NCI-H2196 (cell line): ENCODE data around the gene CRTC2.
"Not testable (repeated sequence)": the region's sequence is repeated elsewhere in the genome, so short reads cannot be mapped to it uniquely, and the experiment has no call there.

ENCODE experiments used
- DNase-seq: peaks from one replicate; lab custom pipeline; 2025; ENCODE audit not compliant: unreplicated experiment; lab: John Stamatoyannopoulos, UW

CRTC2 gene, protein sequence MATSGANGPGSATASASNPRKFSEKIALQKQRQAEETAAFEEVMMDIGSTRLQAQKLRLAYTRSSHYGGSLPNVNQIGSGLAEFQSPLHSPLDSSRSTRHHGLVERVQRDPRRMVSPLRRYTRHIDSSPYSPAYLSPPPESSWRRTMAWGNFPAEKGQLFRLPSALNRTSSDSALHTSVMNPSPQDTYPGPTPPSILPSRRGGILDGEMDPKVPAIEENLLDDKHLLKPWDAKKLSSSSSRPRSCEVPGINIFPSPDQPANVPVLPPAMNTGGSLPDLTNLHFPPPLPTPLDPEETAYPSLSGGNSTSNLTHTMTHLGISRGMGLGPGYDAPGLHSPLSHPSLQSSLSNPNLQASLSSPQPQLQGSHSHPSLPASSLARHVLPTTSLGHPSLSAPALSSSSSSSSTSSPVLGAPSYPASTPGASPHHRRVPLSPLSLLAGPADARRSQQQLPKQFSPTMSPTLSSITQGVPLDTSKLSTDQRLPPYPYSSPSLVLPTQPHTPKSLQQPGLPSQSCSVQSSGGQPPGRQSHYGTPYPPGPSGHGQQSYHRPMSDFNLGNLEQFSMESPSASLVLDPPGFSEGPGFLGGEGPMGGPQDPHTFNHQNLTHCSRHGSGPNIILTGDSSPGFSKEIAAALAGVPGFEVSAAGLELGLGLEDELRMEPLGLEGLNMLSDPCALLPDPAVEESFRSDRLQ

GRCh38 chr1:153958111-153958960, at the start of gene CRTC2:
CRTC2 (minus strand) TSS chr1:153958612; CDS start chr1:153958497, 115 bp downstream.
- DNase-seq: peak; percentile 98

DNA sequence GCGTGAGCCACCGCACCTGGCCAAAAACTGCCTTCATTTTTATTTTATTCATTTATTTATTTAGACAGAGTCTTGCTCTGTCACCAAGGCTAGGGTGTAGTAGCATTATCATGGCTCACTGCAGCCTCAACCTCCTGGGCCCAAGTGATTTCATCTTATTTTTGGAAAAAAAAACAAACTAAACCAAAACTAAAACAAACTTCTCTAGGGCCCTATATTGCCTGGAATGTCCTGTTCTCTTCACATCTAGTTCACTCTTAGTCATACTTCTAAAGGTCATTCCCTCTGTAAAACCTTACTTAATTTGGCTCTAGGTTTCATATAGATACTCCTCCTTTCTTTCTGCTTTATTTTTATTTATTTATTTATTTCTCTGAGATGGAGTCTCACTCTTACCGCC, 47.7 kb upstream of the CRTC2 start:
- no peak for DNase-seq

GRCh38 chr1:154000420-154000819, 42.0 kb upstream of the CRTC2 start:
- no peak for DNase-seq

DNA sequence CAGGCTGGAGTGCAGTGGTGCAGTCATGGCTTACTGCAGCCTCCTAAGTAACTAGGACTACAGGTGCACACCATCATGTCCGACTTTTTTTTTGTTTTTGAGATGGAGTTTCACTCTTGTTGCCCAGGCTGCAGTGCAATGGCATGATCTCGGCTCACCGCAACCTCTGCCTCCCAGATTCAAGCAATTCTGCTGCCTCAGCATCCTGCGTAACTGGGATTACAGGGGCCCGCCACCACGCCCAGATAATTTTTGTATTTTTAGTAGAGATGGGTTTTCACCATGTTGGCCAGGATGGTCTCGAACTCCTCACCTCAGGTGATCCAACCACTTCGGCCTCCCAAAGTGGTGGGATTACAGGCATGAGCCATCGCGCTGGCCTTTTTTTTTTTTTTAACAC, 38.5 kb upstream of the CRTC2 start:
- DNase-seq: not testable (repeated sequence)

DNA sequence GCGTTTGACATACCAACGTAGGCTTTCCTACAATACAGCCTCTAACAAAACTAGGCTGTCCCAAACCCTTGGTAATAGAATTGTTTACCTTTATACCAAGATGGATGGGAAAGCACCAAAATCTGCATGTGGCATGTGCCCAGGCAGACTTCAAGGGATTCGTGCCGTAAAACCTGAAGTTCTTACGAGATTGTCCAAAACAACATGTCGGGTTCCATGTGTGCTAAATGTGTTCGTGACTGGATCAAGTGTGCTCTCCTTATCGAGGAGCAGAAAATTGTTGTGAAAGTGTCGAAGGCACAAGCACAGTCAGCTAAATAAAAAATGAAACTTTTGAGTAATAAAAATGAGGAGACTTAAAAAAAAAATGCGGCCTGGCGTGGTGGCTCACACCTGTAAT, 37.2 kb upstream of the CRTC2 start:
- no peak for DNase-seq

- DNase-seq: no peak
Measured at GRCh38 chr1:153995202-153995601, 36.8 kb upstream of the CRTC2 start.

DNA sequence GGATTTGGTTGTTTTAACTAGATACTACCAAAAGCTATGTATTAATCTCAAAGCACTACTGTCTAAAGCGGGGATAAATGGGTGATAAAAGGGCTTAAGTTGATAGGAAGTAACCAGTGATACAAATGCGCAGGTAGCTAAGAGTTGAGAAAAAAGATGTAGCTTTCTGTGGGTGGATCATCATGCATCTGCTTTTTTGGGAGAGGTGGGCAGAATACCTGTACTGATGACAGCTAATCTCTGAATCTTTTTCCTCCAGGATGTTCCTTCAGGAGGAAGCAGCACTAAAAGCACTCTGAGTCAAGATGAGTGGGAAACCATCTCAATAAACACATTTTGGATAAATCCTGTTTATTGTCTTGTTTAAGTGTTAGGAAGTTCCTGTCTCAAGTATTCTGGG, 33.4 kb upstream of the CRTC2 start:
- no peak for DNase-seq

- no peak for DNase-seq
Measured at GRCh38 chr1:153991151-153991630, 32.8 kb upstream of the CRTC2 start.

- DNase-seq: peak; percentile 96
Measured at GRCh38 chr1:153990468-153991150, 32.2 kb upstream of the CRTC2 start, which contains the start of gene RPS27. RPS27 (plus strand) TSS chr1:153990762; CDS start chr1:153990797, 35 bp downstream.

- no peak for DNase-seq
Measured at GRCh38 chr1:153987621-153988020, 29.2 kb upstream of the CRTC2 start.

- DNase-seq: peak; percentile 77
Measured at GRCh38 chr1:153985941-153986761, 27.7 kb upstream of the CRTC2 start, which contains the start of gene RAB13. RAB13 (minus strand) TSS chr1:153986339; CDS start chr1:153986236, 103 bp downstream.

- DNase-seq: no peak
Measured at GRCh38 chr1:153985341-153985912, 27.0 kb upstream of the CRTC2 start.

GRCh38 chr1:153984123-153984894, 25.9 kb upstream of the CRTC2 start:
- no peak for DNase-seq

- not testable (repeated sequence) for DNase-seq
Measured at GRCh38 chr1:153981735-153982134, 23.3 kb upstream of the CRTC2 start.

- not testable (repeated sequence) for DNase-seq
Measured at GRCh38 chr1:153979091-153979490, 20.7 kb upstream of the CRTC2 start.

DNA sequence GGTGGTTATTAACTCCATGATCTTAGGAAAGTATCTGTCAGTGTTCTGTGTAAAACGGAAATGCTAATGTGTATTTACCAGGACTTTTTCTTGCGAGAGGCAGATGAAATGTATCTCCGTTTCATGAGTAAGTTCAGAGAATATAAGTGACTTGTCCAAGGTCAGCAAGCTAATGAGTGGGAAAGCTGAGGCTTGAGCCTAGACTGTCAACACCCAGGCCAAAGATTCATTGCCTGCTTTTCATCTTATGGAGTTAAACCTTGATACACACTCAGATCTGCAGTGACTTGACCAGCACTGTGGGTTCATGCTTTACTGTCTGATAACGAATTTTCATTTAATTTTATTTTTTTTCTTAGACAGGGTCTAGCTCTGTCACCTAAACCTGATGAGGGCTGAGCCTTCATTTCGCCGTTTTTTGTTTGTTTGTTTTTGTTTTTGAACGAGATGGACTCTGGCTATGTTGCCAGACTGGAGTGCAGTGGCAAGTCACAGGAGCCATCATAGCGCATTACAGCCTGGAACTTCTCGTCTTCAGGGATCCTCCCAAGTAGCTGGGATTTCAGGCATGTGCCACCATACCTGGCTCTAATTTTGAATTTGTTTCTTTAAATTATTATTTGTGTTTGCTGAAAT, 20.0 kb upstream of the CRTC2 start:
- no peak for DNase-seq

DNA sequence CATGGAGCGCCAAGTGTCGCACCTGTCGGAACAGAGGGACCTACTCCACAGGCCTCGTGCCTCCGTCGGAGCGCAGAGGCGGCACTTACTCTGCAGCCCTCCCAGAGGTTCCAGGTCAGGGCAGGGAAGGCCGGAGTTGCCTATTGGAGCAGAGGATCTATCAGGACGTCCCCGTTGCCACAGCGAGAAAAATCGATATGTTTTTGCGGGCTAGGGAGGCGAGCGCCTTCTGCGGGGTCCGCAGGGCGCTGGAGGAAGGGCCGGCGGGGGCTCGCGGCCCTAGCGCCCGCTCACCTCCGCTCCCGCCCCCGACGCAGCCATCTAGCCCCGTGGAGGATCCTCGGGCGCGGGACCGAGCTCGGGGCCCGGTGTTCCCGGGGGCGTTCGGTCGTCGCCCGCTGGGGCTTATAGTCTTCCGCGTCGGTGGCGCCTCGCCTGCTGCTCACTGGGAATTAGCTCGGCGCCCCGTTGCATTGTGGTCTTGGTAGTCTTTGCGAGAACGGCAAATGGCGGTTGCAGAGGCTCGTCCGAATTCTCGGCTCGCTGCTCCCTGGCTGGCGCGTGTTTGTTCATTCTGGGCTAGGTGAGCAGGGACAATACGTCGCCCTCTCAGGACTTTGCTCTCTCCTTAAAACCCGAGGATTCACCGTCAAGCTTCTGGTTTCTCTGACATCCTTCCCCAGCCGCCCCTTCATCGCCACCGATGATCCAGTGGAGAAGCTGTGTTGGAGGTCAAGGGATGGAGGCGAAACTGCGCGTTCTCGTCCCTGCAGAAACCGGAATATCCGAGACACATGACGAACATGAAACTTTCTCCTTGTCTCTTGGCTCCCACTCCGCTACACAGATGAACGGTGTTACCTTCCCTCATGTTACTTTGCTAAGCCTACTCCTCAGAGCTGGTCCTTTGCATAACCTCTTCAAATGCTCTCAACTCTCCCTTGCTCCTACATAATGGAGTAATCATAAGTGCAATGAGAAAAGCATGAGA, 19.1 kb upstream of the CRTC2 start, which contains the start of gene JTB:
Gene JTB, minus strand, starts transcription at position 425 of the 991 bp plus-strand sequence. Its CDS starts 422 bp downstream, at position 3.
- DNase-seq: peak; percentile 81
